Measurements from ENCODE around the gene HOXC9. TPM values are rescaled to one million over a fixed set of nuclear protein-coding genes. Genes with fewer than 3 reads are reported as not detected.

The HOXC9 gene
- total RNA-seq, 1 donor from 2014 or later = 11.7 TPM

GRCh38 chr12:54012631-54013409 is 12.9 kb downstream of the HOXC9 start:
- DNase-seq (ENCODE audit: low read depth) = peak; percentile 37

- DNase-seq (ENCODE audit: low read depth) = peak; percentile 66
Observed at GRCh38 chr12:54014377-54015017, 14.5 kb downstream of the HOXC9 start.

GRCh38 chr12:54015018-54015931 is 15.3 kb downstream of the HOXC9 start:
- no peak for DNase-seq (ENCODE audit: low read depth)

- no peak for DNase-seq (ENCODE audit: low read depth)
Observed at GRCh38 chr12:54016051-54016450, 16.1 kb downstream of the HOXC9 start.

- DNase-seq (ENCODE audit: low read depth) = peak; percentile 80
Observed at GRCh38 chr12:54016478-54016964, 16.6 kb downstream of the HOXC9 start.

- peak; percentile 88 for DNase-seq (ENCODE audit: low read depth)
Observed at GRCh38 chr12:54017027-54017788, 17.2 kb downstream of the HOXC9 start.

GRCh38 chr12:54017878-54018467 is 18.0 kb downstream of the HOXC9 start:
- peak; percentile 95 for DNase-seq (ENCODE audit: low read depth)

GRCh38 chr12:54018468-54018984 is 18.6 kb downstream of the HOXC9 start:
- DNase-seq (ENCODE audit: low read depth) = peak; percentile 75

- peak; percentile 59 for DNase-seq (ENCODE audit: low read depth)
Observed at GRCh38 chr12:54019091-54019811, 19.3 kb downstream of the HOXC9 start.

- DNase-seq (ENCODE audit: low read depth) = peak; percentile 91
Observed at GRCh38 chr12:54019924-54020590, 20.1 kb downstream of the HOXC9 start.

- peak; percentile 64 for DNase-seq (ENCODE audit: low read depth)
Observed at GRCh38 chr12:54020591-54021405, 20.8 kb downstream of the HOXC9 start.

- peak; percentile 83 for DNase-seq (ENCODE audit: low read depth)
Observed at GRCh38 chr12:54021432-54022013, 21.6 kb downstream of the HOXC9 start.

GRCh38 chr12:54022960-54023884 is 23.3 kb downstream of the HOXC9 start:
- DNase-seq (ENCODE audit: low read depth) = no peak

GRCh38 chr12:54024127-54024526 is 24.2 kb downstream of the HOXC9 start:
- DNase-seq (ENCODE audit: low read depth) = peak; percentile 70

- DNase-seq (ENCODE audit: low read depth) = peak; percentile 35
Observed at GRCh38 chr12:54024581-54025305, 24.8 kb downstream of the HOXC9 start.

All from myocyte (in vitro differentiated cells).